Measurements from ENCODE around the gene KLHL8. TPM values are rescaled to one million over a fixed set of nuclear protein-coding genes. Genes with fewer than 3 reads are reported as not detected.

Gene KLHL8
- total and polyA plus RNA-seq, 3 donors from 2014 or later, result 9.5 to 10.4 (median 10.3) TPM

DNA sequence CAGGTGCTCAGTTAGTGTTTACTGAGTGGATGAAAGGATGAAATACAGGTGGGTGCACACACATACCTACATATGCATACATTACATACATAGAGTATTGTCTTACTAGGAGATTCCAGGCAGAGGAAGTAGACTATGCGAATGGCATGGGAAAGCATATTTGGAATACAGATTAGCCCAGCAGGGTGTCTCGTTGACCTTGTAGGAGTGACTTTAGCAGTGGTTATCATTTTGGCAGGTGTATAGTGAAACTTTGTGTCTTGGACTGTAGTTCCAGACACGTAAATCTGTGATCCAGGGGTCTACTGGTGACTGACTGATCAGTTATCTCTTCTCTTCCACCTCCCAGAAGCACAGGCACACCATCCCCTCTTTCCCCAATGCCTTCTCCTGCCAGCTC is 86.3 kb downstream of the KLHL8 start:
- H3K4me1 ChIP-seq, result no peaks in the 10 kb centered on the region
- intact Hi-C loops (cut with DNase I; ENCODE audit: low total_unique reads), result no loop called here
- H3K4me3 ChIP-seq, result no peak overlapping the region
- no peak for DNase-seq
- no peaks in the 10 kb centered on the region for H3K9me3 ChIP-seq
- H3K27me3 ChIP-seq, result no peaks in the 10 kb centered on the region
- no peaks in the 10 kb centered on the region for H3K36me3 ChIP-seq (ENCODE audit: low read depth, missing control alignments)
- WGBS, 2 donors, result 53 to 81% methylated on average over 3 of the region's 3 CpGs
- TF ChIP-seq POLR2A (IDR thresholded peaks at IDR 0.05), result no peak
- TF ChIP-seq, protein P1, sequence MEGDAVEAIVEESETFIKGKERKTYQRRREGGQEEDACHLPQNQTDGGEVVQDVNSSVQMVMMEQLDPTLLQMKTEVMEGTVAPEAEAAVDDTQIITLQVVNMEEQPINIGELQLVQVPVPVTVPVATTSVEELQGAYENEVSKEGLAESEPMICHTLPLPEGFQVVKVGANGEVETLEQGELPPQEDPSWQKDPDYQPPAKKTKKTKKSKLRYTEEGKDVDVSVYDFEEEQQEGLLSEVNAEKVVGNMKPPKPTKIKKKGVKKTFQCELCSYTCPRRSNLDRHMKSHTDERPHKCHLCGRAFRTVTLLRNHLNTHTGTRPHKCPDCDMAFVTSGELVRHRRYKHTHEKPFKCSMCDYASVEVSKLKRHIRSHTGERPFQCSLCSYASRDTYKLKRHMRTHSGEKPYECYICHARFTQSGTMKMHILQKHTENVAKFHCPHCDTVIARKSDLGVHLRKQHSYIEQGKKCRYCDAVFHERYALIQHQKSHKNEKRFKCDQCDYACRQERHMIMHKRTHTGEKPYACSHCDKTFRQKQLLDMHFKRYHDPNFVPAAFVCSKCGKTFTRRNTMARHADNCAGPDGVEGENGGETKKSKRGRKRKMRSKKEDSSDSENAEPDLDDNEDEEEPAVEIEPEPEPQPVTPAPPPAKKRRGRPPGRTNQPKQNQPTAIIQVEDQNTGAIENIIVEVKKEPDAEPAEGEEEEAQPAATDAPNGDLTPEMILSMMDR (IDR thresholded peaks at IDR 0.05), result no peak
- no peak overlapping the region for H3K27ac ChIP-seq

DNA sequence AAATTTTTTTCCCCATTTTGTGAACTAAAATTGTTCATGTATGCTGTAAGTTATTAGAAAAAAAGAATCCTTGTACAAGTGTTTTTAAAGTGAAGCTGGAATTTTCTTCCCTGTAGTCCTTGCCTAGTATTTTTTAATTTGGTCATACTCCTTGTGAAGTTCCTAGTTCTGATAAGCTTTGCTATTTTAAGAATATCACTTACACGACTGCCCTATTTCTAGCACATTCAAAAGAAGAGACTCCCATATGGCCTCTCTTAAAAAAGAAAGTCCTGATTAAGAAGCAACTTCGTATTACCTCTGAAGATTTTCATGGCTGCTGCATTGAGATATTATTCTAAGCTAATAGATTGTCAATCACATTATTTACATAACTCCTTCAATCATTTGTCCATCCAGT is 87.2 kb downstream of the KLHL8 start:
- H3K36me3 ChIP-seq (ENCODE audit: low read depth, missing control alignments), result no peaks in the 10 kb centered on the region
- H3K27me3 ChIP-seq, result no peaks in the 10 kb centered on the region
- H3K27ac ChIP-seq, result peak overlapping the region in 1 of 2 donors; percentile 34
- H3K9me3 ChIP-seq, result no peaks in the 10 kb centered on the region
- no peak overlapping the region for H3K4me3 ChIP-seq
- TF ChIP-seq, protein P1 (IDR thresholded peaks at IDR 0.05), result no peak
- TF ChIP-seq POLR2A (IDR thresholded peaks at IDR 0.05), result no peak
- no peak for DNase-seq
- 48 to 66% methylated on average over 2 of the region's 2 CpGs for WGBS, 2 donors
- H3K4me1 ChIP-seq, result no peaks in the 10 kb centered on the region
- intact Hi-C loops (cut with DNase I; ENCODE audit: low total_unique reads), result no loop called here

DNA sequence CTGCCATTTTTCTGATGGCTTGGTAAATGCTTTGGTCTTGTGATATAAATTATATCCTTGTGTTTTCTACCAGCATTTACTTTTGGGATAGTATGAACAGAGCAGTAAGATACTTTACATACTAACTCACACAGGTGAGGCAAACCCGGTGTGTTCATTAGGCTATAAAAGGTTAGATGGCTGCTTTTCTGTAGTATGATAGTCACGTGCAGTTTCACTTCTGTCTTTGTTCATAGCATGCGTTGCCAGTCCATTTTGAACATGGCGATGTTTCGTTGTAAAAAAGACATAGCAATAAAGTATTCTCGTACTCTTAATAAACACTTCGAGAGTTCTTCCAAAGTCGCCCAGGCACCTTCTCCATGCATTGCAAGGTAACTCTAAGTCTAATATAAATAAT is 88.4 kb downstream of the KLHL8 start:
- Histone ChIP-seq H3K4me1 (no peaks in the 10 kb centered on the region), H3K9me3 (no peaks in the 10 kb centered on the region), H3K27ac (no peak overlapping the region), H3K4me3 (no peak overlapping the region), H3K27me3 (no peaks in the 10 kb centered on the region), H3K36me3 (ENCODE audit: low read depth, missing control alignments) (no peaks in the 10 kb centered on the region)
- no peak for TF ChIP-seq POLR2A (IDR thresholded peaks at IDR 0.05)
- TF ChIP-seq, protein P1 (IDR thresholded peaks at IDR 0.05), result no peak
- 92 to 95% methylated on average over 8 of the region's 8 CpGs for WGBS, 2 donors
- intact Hi-C loops (cut with DNase I; ENCODE audit: low total_unique reads), result no loop called here
- no peak for DNase-seq

DNA sequence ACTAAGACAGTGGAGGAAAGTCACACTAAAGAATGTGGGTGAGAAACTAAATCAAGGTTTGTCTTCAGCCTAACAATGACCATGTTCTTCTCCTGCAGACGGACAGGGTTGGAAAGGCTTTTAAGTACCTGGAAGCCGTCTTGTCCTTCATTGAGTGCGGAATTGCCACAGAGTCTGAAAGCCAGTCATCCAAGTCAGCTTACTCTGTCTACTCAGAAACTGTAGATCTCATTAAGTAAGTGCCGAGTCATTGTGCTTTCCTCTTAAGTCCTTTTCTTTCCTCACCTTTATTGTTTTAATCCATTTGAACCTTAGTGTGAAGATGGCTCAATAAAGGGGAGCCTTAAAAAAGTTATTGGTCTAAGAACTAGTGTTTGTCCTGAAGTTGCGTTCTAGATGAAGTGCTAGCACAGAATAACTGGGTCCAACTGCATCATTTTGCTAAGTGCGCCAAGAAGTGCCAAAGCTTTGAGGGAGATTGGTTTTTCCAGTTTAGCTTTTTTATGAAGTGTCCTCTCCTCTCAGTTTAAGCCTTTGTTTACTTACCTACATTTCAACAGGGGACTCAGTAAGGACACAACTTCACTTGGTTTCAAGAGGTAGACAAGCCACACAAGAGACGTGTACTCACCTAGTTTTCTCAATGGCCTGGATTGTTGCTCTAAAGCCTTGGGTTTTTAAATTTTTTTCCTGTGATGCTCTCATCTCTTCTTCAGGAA is 89.3 kb downstream of the KLHL8 start:
- 88 to 95% methylated on average over 7 of the region's 7 CpGs for WGBS, 2 donors
- intact Hi-C loops (cut with DNase I; ENCODE audit: low total_unique reads), result no loop called here
- Histone ChIP-seq H3K9me3 (no peaks in the 10 kb centered on the region), H3K4me1 (no peaks in the 10 kb centered on the region), H3K36me3 (ENCODE audit: low read depth, missing control alignments) (no peaks in the 10 kb centered on the region), H3K27me3 (no peaks in the 10 kb centered on the region), H3K4me3 (no peak overlapping the region), H3K27ac (no peak overlapping the region)
- no peak for DNase-seq
- TF ChIP-seq, protein P1 (IDR thresholded peaks at IDR 0.05), result no peak
- TF ChIP-seq POLR2A (IDR thresholded peaks at IDR 0.05), result no peak

DNA sequence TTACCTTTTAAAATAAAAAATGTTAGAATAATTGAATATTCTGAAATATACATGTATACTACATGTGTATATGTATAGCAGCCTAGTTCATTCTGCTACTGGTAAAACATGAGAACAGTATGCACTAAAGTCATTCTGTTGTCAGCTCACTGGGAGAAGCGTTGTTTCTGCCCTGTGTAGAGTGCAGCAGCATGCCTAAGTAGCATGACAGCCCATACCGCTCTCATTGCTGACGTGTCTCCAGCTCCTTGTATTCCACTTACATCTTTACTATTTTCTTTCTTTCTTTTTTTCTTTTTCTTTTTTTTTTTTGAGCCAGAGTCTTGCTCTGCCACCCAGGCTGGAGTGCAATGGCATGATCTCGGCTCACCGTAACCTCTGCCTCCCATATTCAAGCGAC is 90.7 kb downstream of the KLHL8 start:
- Histone ChIP-seq H3K4me1 (no peaks in the 10 kb centered on the region), H3K4me3 (no peak overlapping the region), H3K27me3 (no peaks in the 10 kb centered on the region), H3K36me3 (ENCODE audit: low read depth, missing control alignments) (no peaks in the 10 kb centered on the region), H3K27ac (no peak overlapping the region), H3K9me3 (no peaks in the 10 kb centered on the region)
- DNase-seq, result no peak
- TF ChIP-seq, protein P1 (IDR thresholded peaks at IDR 0.05), result no peak
- TF ChIP-seq POLR2A (IDR thresholded peaks at IDR 0.05), result no peak
- intact Hi-C loops (cut with DNase I; ENCODE audit: low total_unique reads), result no loop called here
- WGBS, 2 donors, result 90 to 93% methylated on average over 6 of the region's 6 CpGs
